Astrocyte (in vitro differentiated cells and primary cell): ENCODE measurements around the gene BORA. TPM values are rescaled to one million over a fixed set of nuclear protein-coding genes. Genes with fewer than 3 reads are reported as not detected.

Source experiments
- DNase-seq: peaks from one replicate; pipeline ENCODE4 v3.0.0-alpha.2; 2010; ENCODE audit warnings: low read depth
- FAIRE-seq: peaks from 2 replicates; lab custom pipeline; 2011; peaks lifted over from hg19 to GRCh38; lab: Jason Lieb, UNC
- H2AFZ ChIP-seq: 2 replicates; pipeline ENCODE4 v1.6.0; 2012; ENCODE audit warnings: low read depth, low read length, inconsistent platforms
- H3K27ac ChIP-seq: 2 replicates; pipeline ENCODE4 v1.5.1; 2011; ENCODE audit warnings: low read depth, low read length, inconsistent platforms
- H3K27me3 ChIP-seq: 2 replicates; pipeline ENCODE4 v1.6.0; 2011; ENCODE audit warnings: low read length, inconsistent platforms; ENCODE audit not compliant: insufficient read depth
- H3K36me3 ChIP-seq: 2 replicates; pipeline ENCODE4 v1.5.1; 2011; ENCODE audit warnings: low read length, inconsistent platforms; ENCODE audit not compliant: insufficient read depth
- H3K4me1 ChIP-seq: 2 replicates; pipeline ENCODE4 v1.5.1; 2011; ENCODE audit warnings: low read length, inconsistent platforms; ENCODE audit not compliant: insufficient read depth
- H3K4me2 ChIP-seq: 2 replicates; pipeline ENCODE4 v1.6.0; 2012; ENCODE audit warnings: low read length, inconsistent platforms
- H3K4me3 ChIP-seq: 2 replicates; pipeline ENCODE4 v1.5.1; 2011; ENCODE audit warnings: low read depth, mild to moderate bottlenecking, low read length, inconsistent platforms; ENCODE audit not compliant: insufficient read depth
- H3K79me2 ChIP-seq: 2 replicates; pipeline ENCODE4 v1.6.0; 2012; ENCODE audit warnings: mild to moderate bottlenecking, low read length, inconsistent platforms; ENCODE audit not compliant: insufficient read depth
- H3K9ac ChIP-seq: 2 replicates; pipeline ENCODE4 v1.6.0; 2012; ENCODE audit warnings: mild to moderate bottlenecking, low read length, inconsistent platforms
- H3K9me3 ChIP-seq: 2 replicates; pipeline ENCODE4 v1.5.1; 2012; ENCODE audit warnings: low read depth, mild to moderate bottlenecking, low read length, inconsistent platforms; ENCODE audit not compliant: insufficient read depth
- H4K20me1 ChIP-seq: 2 replicates; pipeline ENCODE4 v1.6.0; 2012; ENCODE audit warnings: low read length, inconsistent platforms; ENCODE audit not compliant: insufficient read depth
- H3K27ac Mint-ChIP-seq: one replicate; pipeline ENCODE4 v1.8.0; 2021; ENCODE audit warnings: mild to moderate bottlenecking, mixed read lengths; ENCODE audit not compliant: unreplicated experiment
- H3K27me3 Mint-ChIP-seq: one replicate; pipeline ENCODE4 v1.8.0; 2021; ENCODE audit warnings: low read depth, mixed read lengths; ENCODE audit not compliant: unreplicated experiment
- H3K36me3 Mint-ChIP-seq: one replicate; pipeline ENCODE4 v1.8.0; 2021; ENCODE audit warnings: low read depth, mixed read lengths; ENCODE audit not compliant: unreplicated experiment
- H3K4me1 Mint-ChIP-seq: one replicate; pipeline ENCODE4 v1.8.0; 2021; ENCODE audit warnings: low read depth, mixed read lengths; ENCODE audit not compliant: unreplicated experiment
- H3K4me3 Mint-ChIP-seq: one replicate; pipeline ENCODE4 v1.8.0; 2021; ENCODE audit warnings: mild to moderate bottlenecking, moderate library complexity, mixed read lengths; ENCODE audit not compliant: unreplicated experiment
- H3K9me3 Mint-ChIP-seq: one replicate; pipeline ENCODE4 v1.8.0; 2021; ENCODE audit warnings: mild to moderate bottlenecking, mixed read lengths; ENCODE audit not compliant: unreplicated experiment
- EZH2 ChIP-seq: IDR thresholded peaks from 2 replicates; pipeline ENCODE4 v1.6.1; 2012; ENCODE audit warnings: mild to moderate bottlenecking, low read length, inconsistent platforms; ENCODE audit not compliant: insufficient read depth
- total RNA-seq: library from RNA; stranded (reverse); gene quantifications from 2 replicates; pipeline ENCODE4 v1.2.1, GENCODE V29; 2021
- TF ChIP-seq, protein P1 (sequence below): IDR thresholded peaks from 2 replicates; pipeline ENCODE4 v1.5.1; 2011; ENCODE audit warnings: low read depth, mild to moderate bottlenecking, inconsistent platforms, low read length, moderate library complexity; ENCODE audit not compliant: insufficient read depth

Gene BORA
- total RNA-seq, 1 donor from 2014 or later: 4.8 TPM

DNA sequence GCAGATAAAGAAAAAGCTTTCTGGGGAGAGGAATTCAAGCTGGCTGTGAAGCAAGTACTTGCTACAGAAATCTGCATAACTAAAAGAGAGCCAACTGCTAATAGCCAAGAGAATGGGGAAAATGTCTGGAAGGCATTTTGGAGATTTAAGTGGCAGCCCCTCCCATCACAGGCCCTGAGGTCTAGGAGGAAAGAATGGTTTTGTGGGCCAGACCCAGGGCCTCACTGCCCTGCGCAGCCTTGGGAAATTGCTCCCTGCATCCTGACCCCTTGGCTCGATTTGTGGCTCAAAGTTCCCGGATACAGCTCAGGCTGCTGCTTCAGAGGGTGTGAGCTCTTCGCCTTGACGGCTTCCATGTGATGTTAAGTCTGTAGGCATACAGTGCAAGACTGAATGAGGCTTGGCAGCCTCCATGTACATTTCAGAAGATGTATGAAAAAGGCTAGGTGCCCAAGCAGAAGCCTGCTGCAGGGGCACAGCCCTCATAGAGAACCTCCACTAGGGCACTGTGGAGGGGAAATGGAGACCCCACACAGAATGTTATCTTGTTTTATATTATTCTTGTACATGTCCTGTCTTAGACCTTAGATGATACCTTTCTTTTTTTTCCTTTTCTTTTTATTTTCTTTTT lies 34.7 kb upstream of the BORA start:
- Mint-ChIP-seq H3K4me1 (no peaks in the 10 kb centered on the region), H3K9me3 (peaks cover 10% of the 10 kb centered on the region), H3K4me3 (no peak overlapping the region), H3K36me3 (no peaks in the 10 kb centered on the region), H3K27me3 (no peaks in the 10 kb centered on the region), H3K27ac (no peak overlapping the region)
- H3K27ac ChIP-seq: no peak overlapping the region
- no peak overlapping the region for H3K4me2 ChIP-seq
- FAIRE-seq: no peak
- no peaks in the 10 kb centered on the region for H3K27me3 ChIP-seq
- no peaks in the 10 kb centered on the region for H3K36me3 ChIP-seq
- H3K9me3 ChIP-seq: peaks cover 2% of the 10 kb centered on the region
- DNase-seq: no peak
- no peak overlapping the region for H3K4me3 ChIP-seq
- H3K79me2 ChIP-seq: no peaks in the 10 kb centered on the region
- no peaks in the 10 kb centered on the region for H4K20me1 ChIP-seq
- H2AFZ ChIP-seq: no peak overlapping the region
- H3K4me1 ChIP-seq: no peaks in the 10 kb centered on the region
- H3K9ac ChIP-seq: no peak overlapping the region
- TF ChIP-seq, protein P1, sequence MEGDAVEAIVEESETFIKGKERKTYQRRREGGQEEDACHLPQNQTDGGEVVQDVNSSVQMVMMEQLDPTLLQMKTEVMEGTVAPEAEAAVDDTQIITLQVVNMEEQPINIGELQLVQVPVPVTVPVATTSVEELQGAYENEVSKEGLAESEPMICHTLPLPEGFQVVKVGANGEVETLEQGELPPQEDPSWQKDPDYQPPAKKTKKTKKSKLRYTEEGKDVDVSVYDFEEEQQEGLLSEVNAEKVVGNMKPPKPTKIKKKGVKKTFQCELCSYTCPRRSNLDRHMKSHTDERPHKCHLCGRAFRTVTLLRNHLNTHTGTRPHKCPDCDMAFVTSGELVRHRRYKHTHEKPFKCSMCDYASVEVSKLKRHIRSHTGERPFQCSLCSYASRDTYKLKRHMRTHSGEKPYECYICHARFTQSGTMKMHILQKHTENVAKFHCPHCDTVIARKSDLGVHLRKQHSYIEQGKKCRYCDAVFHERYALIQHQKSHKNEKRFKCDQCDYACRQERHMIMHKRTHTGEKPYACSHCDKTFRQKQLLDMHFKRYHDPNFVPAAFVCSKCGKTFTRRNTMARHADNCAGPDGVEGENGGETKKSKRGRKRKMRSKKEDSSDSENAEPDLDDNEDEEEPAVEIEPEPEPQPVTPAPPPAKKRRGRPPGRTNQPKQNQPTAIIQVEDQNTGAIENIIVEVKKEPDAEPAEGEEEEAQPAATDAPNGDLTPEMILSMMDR: no peak
- no peak for TF ChIP-seq EZH2

DNA sequence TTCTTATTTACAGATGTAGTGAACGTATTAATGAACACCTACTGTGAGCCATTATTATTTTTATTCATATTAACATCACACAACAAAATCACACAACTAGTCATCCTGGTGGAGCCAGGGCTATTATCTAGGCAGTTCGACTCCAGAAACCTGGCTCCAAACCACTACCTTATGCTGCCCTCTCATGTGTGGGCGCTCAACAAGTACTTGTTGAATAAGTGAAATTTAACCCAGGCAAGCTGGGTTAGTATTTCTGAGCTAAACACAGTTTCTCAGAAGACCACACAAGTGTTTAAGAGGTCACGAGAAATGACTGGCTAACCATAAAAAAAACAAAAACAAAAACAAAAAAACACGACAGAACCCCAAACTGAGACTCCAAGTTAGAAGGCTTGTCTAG lies 33.9 kb upstream of the BORA start:
- Mint-ChIP-seq H3K9me3 (peaks cover 10% of the 10 kb centered on the region), H3K4me3 (no peak overlapping the region), H3K27me3 (no peaks in the 10 kb centered on the region), H3K4me1 (no peaks in the 10 kb centered on the region), H3K36me3 (no peaks in the 10 kb centered on the region), H3K27ac (no peak overlapping the region)
- Histone ChIP-seq H3K4me2 (no peak overlapping the region), H3K4me3 (no peak overlapping the region), H4K20me1 (no peaks in the 10 kb centered on the region), H3K79me2 (no peaks in the 10 kb centered on the region), H3K36me3 (no peaks in the 10 kb centered on the region), H3K4me1 (no peaks in the 10 kb centered on the region), H3K9ac (no peak overlapping the region), H3K27me3 (no peaks in the 10 kb centered on the region), H3K27ac (no peak overlapping the region), H3K9me3 (peaks cover 2% of the 10 kb centered on the region), H2AFZ (no peak overlapping the region)
- DNase-seq (no peak), FAIRE-seq (no peak)
- TF ChIP-seq, protein P1: no peak
- TF ChIP-seq EZH2: no peak

DNA sequence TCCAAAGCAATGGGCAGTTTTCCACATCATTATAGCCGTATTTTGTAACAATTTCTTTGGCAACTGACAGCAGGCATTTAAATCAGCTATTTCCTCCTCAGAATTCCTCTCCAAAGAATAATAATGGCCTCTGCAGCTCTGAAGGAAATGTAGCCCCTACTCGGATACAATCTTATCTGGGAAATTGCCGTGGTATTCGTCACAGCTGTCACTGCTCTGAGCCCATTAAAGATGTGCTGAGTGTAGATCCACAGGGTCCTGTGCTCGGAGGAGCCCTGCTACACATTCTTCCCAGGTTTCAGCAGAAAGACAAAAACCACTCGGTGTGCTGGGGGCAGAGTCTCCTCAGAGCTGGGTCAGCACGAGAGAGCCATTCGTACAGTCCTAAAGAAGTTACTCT lies 33.4 kb upstream of the BORA start:
- FAIRE-seq (no peak), DNase-seq (no peak)
- no peak overlapping the region for H3K4me2 ChIP-seq
- H3K36me3 ChIP-seq: no peaks in the 10 kb centered on the region
- no peaks in the 10 kb centered on the region for H3K27me3 Mint-ChIP-seq
- no peak overlapping the region for H3K9ac ChIP-seq
- H3K4me1 ChIP-seq: no peaks in the 10 kb centered on the region
- no peaks in the 10 kb centered on the region for H3K79me2 ChIP-seq
- H4K20me1 ChIP-seq: no peaks in the 10 kb centered on the region
- peaks cover 10% of the 10 kb centered on the region for H3K9me3 Mint-ChIP-seq
- H2AFZ ChIP-seq: no peak overlapping the region
- H3K27ac Mint-ChIP-seq: no peak overlapping the region
- H3K9me3 ChIP-seq: peaks cover 2% of the 10 kb centered on the region
- TF ChIP-seq, protein P1: no peak
- no peak for TF ChIP-seq EZH2
- no peaks in the 10 kb centered on the region for H3K27me3 ChIP-seq
- no peak overlapping the region for H3K4me3 Mint-ChIP-seq
- no peaks in the 10 kb centered on the region for H3K4me1 Mint-ChIP-seq
- no peaks in the 10 kb centered on the region for H3K36me3 Mint-ChIP-seq
- no peak overlapping the region for H3K27ac ChIP-seq
- no peak overlapping the region for H3K4me3 ChIP-seq
